A549 (cell line): ENCODE data around the gene SLC23A2. TPM values are rescaled to one million over a fixed set of nuclear protein-coding genes. Genes with fewer than 3 reads are reported as not detected.

Experiments used
- ATAC-seq, 2 experiments: fragments of 200-7000 bp in 1 of 2; fragments of >200 bp in 1 of 2; cut with Nextera tagmentation in 1 of 2; cut with Tn5 transposase in 1 of 2; 3 replicates each; pipeline versions ENCODE4 v1.8.0 to v1.9.1; 2018 to 2020; ENCODE audit warnings: mild to moderate bottlenecking in 1 of 2, moderate library complexity in 1 of 2
- CTCF ChIA-PET: fragments of 300-600 bp; sonication (Branson Sonifier 250); formaldehyde crosslinking; extraction: SDS; loops from one replicate; lab custom pipeline; 2021; ENCODE audit warnings: antibody characterized with exemption, inconsistent platforms; lab: Yijun Ruan, JAX
- POLR2A ChIA-PET: fragments of 350-600 bp; formaldehyde crosslinking; extraction: SDS; loops from one replicate; lab custom pipeline; 2021; ENCODE audit warnings: antibody characterized with exemption, inconsistent platforms; lab: Yijun Ruan, JAX
- DNase-seq, 2 experiments: peaks; one replicate each; pipeline versions ENCODE4 v3.0.0 to v3.0.0-alpha.2; 2011 to 2016; ENCODE audit warnings: low read depth in 1 of 2, low spot score in 1 of 2
- FAIRE-seq: peaks from 2 replicates; lab custom pipeline; 2011; peaks lifted over from hg19 to GRCh38; lab: Jason Lieb, UNC
- H3K27ac ChIP-seq, 2 experiments: fragments of >200 bp; sonication (Bioruptor Twin); formaldehyde crosslinking; 3 replicates each; pipeline ENCODE4 v1.5.1; 2016 to 2017
- H3K4me1 ChIP-seq: fragments of >200 bp; sonication (Bioruptor Twin); formaldehyde crosslinking; 3 replicates; pipeline ENCODE4 v1.6.1; 2016
- H3K4me2 ChIP-seq: fragments of >200 bp; sonication (Bioruptor Twin); formaldehyde crosslinking; 3 replicates; pipeline ENCODE4 v1.6.1; 2016
- H3K4me3 ChIP-seq: fragments of >200 bp; sonication (Bioruptor Twin); formaldehyde crosslinking; 3 replicates; pipeline ENCODE4 v1.5.1; 2016
- H3K9me3 ChIP-seq: fragments of >200 bp; sonication (Bioruptor Twin); formaldehyde crosslinking; 3 replicates; pipeline ENCODE4 v1.6.1; 2016
- BCL3 ChIP-seq: fragments of >200 bp; sonication (Bioruptor Twin); formaldehyde crosslinking; IDR thresholded peaks from 3 replicates; pipeline ENCODE4 v1.6.1; 2016
- BHLHE40 ChIP-seq: IDR thresholded peaks from 2 replicates; pipeline ENCODE4 v1.6.1; 2012; ENCODE audit warnings: low read depth, low read length, inconsistent platforms
- CBX8 ChIP-seq: fragments of 200-600 bp; sonication (generic); IDR thresholded peaks from 2 replicates; pipeline ENCODE4 v1.6.1; 2016
- EHMT2 ChIP-seq: fragments of 200-600 bp; sonication (generic); IDR thresholded peaks from 2 replicates; pipeline ENCODE4 v1.6.1; 2016; ENCODE audit warnings: antibody characterized with exemption, low read depth, mild to moderate bottlenecking, moderate library complexity
- ELK1 ChIP-seq: fragments of 150-350 bp; IDR thresholded peaks from 2 replicates; pipeline ENCODE4 v1.6.1; 2014; ENCODE audit warnings: low read depth, mild to moderate bottlenecking, low read length
- ESRRA ChIP-seq: fragments of 150-350 bp; IDR thresholded peaks from 2 replicates; pipeline ENCODE4 v1.6.1; 2014; ENCODE audit warnings: mild to moderate bottlenecking, low read length, borderline replicate concordance
- FOSB ChIP-seq: fragments of 250-450 bp; sonication (Bioruptor Pico); IDR thresholded peaks from 2 replicates; pipeline ENCODE4 v1.5.0; 2020; ENCODE audit warnings: mild to moderate bottlenecking, moderate library complexity
- FOSL2 ChIP-seq, 2 experiments: fragments of 450-650 bp in 1 of 2; fragments of >200 bp in 1 of 2; sonication (Bioruptor Twin) in 1 of 2; formaldehyde crosslinking; IDR thresholded peaks; 2 replicates each; pipeline versions ENCODE4 v1.5.0 to v1.6.1; 2016 to 2020; ENCODE audit warnings: mild to moderate bottlenecking in 1 of 2, moderate library complexity in 1 of 2
- HDAC2 ChIP-seq: fragments of 200-600 bp; sonication (generic); IDR thresholded peaks from 2 replicates; pipeline ENCODE4 v1.6.1; 2016
- HEYL ChIP-seq: fragments of 250-450 bp; sonication (Bioruptor Pico); IDR thresholded peaks from 2 replicates; pipeline ENCODE4 v1.8.0; 2021; ENCODE audit warnings: mild to moderate bottlenecking, moderate library complexity
- HOXA7 ChIP-seq: fragments of 250-450 bp; sonication (Bioruptor Pico); IDR thresholded peaks from 2 replicates; pipeline ENCODE4 v1.5.0; 2020; ENCODE audit warnings: mild to moderate bottlenecking, moderate library complexity
- HOXB5 ChIP-seq: fragments of 250-450 bp; sonication (Bioruptor Pico); IDR thresholded peaks from 2 replicates; pipeline ENCODE4 v1.5.0; 2020; ENCODE audit warnings: mild to moderate bottlenecking, moderate library complexity
- JUN ChIP-seq, 2 experiments: fragments of >200 bp; sonication (Bioruptor Twin); formaldehyde crosslinking; IDR thresholded peaks; 2 replicates in 1 of 2; 3 replicates in 1 of 2; pipeline ENCODE4 v1.6.1; 2016 to 2017
- JUNB ChIP-seq: fragments of >200 bp; sonication (Bioruptor Twin); formaldehyde crosslinking; IDR thresholded peaks from 2 replicates; pipeline ENCODE4 v1.6.1; 2016
- KDM5A ChIP-seq: fragments of 200-600 bp; sonication (generic); IDR thresholded peaks from 2 replicates; pipeline ENCODE4 v1.6.1; 2016; ENCODE audit warnings: antibody characterized with exemption, mild to moderate bottlenecking
- MYC ChIP-seq: IDR thresholded peaks from 2 replicates; pipeline ENCODE4 v1.6.1; 2012; ENCODE audit warnings: mild to moderate bottlenecking, inconsistent platforms, low read length, improper control_type of control experiment, borderline replicate concordance
- NPAS2 ChIP-seq: fragments of 250-450 bp; sonication (Bioruptor Pico); IDR thresholded peaks from 2 replicates; pipeline ENCODE4 v1.8.0; 2022; ENCODE audit warnings: mild to moderate bottlenecking, moderate library complexity, borderline replicate concordance
- PHF8 ChIP-seq: fragments of 200-600 bp; sonication (generic); IDR thresholded peaks from 2 replicates; pipeline ENCODE4 v1.6.1; 2016; ENCODE audit warnings: low read depth, mild to moderate bottlenecking, antibody characterized with exemption, moderate library complexity, borderline replicate concordance
- POLR2AphosphoS2 ChIP-seq: conservative IDR thresholded peaks from 2 replicates; pipeline ENCODE4 v1.6.1; 2012; ENCODE audit warnings: low read length, improper control_type of control experiment, inconsistent platforms
- RAD21 ChIP-seq, 2 experiments: fragments of >200 bp in 1 of 2; sonication (Bioruptor Twin) in 1 of 2; formaldehyde crosslinking in 1 of 2; IDR thresholded peaks in 1 of 2; conservative IDR thresholded peaks in 1 of 2; 2 replicates in 1 of 2; 3 replicates in 1 of 2; pipeline ENCODE4 v1.6.1; 2012 to 2018; ENCODE audit warnings: inconsistent platforms in 1 of 2
- RCOR1 ChIP-seq: fragments of 150-350 bp; IDR thresholded peaks from 2 replicates; pipeline ENCODE4 v1.6.1; 2014; ENCODE audit warnings: antibody characterized with exemption, low read length, low read depth
- RFX5 ChIP-seq: fragments of 450-650 bp; IDR thresholded peaks from 2 replicates; pipeline ENCODE4 v1.7.1; 2014; ENCODE audit warnings: antibody characterized with exemption, mild to moderate bottlenecking, moderate library complexity
- RNF2 ChIP-seq: fragments of 200-600 bp; sonication (generic); IDR thresholded peaks from 2 replicates; pipeline ENCODE4 v1.6.1; 2016; ENCODE audit warnings: low read depth, mild to moderate bottlenecking, antibody characterized with exemption, moderate library complexity, borderline replicate concordance
- SREBF2 ChIP-seq: fragments of 450-650 bp; IDR thresholded peaks from 2 replicates; pipeline ENCODE4 v1.6.1; 2014; ENCODE audit warnings: mild to moderate bottlenecking, moderate library complexity
- TP53 ChIP-seq: fragments of 250-450 bp; sonication (Bioruptor Pico); IDR thresholded peaks from 2 replicates; pipeline ENCODE4 v1.5.0; 2021; ENCODE audit warnings: mild to moderate bottlenecking, moderate library complexity
- ZC3H11A ChIP-seq: fragments of 450-650 bp; IDR thresholded peaks from 2 replicates; pipeline ENCODE4 v1.6.1; 2014; ENCODE audit warnings: antibody characterized with exemption, mild to moderate bottlenecking
- ZNF302 ChIP-seq: fragments of 250-450 bp; sonication (Bioruptor Pico); IDR thresholded peaks from 2 replicates; pipeline ENCODE4 v1.9.0; 2021; ENCODE audit warnings: inconsistent platforms, mild to moderate bottlenecking, moderate library complexity
- WGBS: methylation state at CpG from one replicate; pipeline ENCODE4 v1.1.6; 2017; ENCODE audit errors: missing lambda C conversion rate; 5-methylcytosine and 5-hydroxymethylcytosine counted together
- polyA plus RNA-seq, 4 experiments: library from polyadenylated mRNA; depleted of rRNA in 3 of 4; stranded (reverse); fragments of >200 nt; fragmentation: RNase III in 1 of 4; extraction: RNeasy Plus Mini Kit Qiagen cat#74134 plus additional on column Dnase treatment in 1 of 4; gene quantifications; 2 replicates in 3 of 4; 3 replicates in 1 of 4; pipeline ENCODE4 v1.2.3, GENCODE V29; 2011 to 2017
- TF ChIP-seq, protein P1 (sequence below): fragments of 450-650 bp; IDR thresholded peaks from 2 replicates; pipeline ENCODE4 v1.6.1; 2014; ENCODE audit warnings: antibody characterized with exemption
- TF ChIP-seq, protein P2 (sequence below): IDR thresholded peaks from 2 replicates; pipeline ENCODE4 v1.6.1; 2012
- TF ChIP-seq, protein P3 (sequence below): IDR thresholded peaks from 2 replicates; pipeline ENCODE4 v1.6.1; 2012

Gene SLC23A2
- polyA plus RNA-seq, 2 of the 4 experiments (the other 2 are of a cell fraction), result 13.1 to 47.8 TPM

GRCh38 chr20:4920131-4920530 lies 81.2 kb downstream of the SLC23A2 start:
- H3K4me3 ChIP-seq, result no peak overlapping the region
- no peak for TF ChIP-seq RCOR1
- no peak for TF ChIP-seq BHLHE40
- TF ChIP-seq CBX8, result no peak
- TF ChIP-seq FOSL2 (IDR thresholded peaks at IDR 0.05), result no peak
- no peak for TF ChIP-seq FOSL2 (CRISPR knock-in tag; IDR thresholded peaks at IDR 0.05)
- no peak for TF ChIP-seq NPAS2 (CRISPR knock-in tag)
- TF ChIP-seq ZC3H11A, result no peak
- TF ChIP-seq HDAC2, result no peak
- TF ChIP-seq, protein P1, sequence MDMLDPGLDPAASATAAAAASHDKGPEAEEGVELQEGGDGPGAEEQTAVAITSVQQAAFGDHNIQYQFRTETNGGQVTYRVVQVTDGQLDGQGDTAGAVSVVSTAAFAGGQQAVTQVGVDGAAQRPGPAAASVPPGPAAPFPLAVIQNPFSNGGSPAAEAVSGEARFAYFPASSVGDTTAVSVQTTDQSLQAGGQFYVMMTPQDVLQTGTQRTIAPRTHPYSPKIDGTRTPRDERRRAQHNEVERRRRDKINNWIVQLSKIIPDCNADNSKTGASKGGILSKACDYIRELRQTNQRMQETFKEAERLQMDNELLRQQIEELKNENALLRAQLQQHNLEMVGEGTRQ, result no peak
- no peak for TF ChIP-seq SREBF2
- no peak for TF ChIP-seq FOSB (CRISPR knock-in tag)
- TF ChIP-seq POLR2AphosphoS2, result no peak
- no peak for TF ChIP-seq BCL3
- TF ChIP-seq, protein P2, sequence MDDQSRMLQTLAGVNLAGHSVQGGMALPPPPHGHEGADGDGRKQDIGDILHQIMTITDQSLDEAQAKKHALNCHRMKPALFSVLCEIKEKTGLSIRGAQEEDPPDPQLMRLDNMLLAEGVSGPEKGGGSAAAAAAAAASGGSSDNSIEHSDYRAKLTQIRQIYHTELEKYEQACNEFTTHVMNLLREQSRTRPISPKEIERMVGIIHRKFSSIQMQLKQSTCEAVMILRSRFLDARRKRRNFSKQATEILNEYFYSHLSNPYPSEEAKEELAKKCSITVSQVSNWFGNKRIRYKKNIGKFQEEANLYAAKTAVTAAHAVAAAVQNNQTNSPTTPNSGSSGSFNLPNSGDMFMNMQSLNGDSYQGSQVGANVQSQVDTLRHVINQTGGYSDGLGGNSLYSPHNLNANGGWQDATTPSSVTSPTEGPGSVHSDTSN, result no peak
- TF ChIP-seq KDM5A, result no peak
- TF ChIP-seq PHF8, result no peak
- TF ChIP-seq HEYL (CRISPR knock-in tag), result no peak
- TF ChIP-seq, protein P3, sequence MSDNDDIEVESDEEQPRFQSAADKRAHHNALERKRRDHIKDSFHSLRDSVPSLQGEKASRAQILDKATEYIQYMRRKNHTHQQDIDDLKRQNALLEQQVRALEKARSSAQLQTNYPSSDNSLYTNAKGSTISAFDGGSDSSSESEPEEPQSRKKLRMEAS, result no peak
- H3K4me2 ChIP-seq, result no peak overlapping the region
- H3K27ac ChIP-seq, result no peak overlapping the region
- WGBS, result 91% methylated on average over 6 of the region's 6 CpGs
- CTCF ChIA-PET, result interaction anchor here (2.8 kb wide), 1 partner anchor 36 kb away, joined by 7 read pairs; no protein-coding TSS in a partner anchor
- FAIRE-seq (no peak), ATAC-seq (no peak), DNase-seq (no peak)
- POLR2A ChIA-PET, result no interaction called here
- H3K4me1 ChIP-seq, result peaks cover 15% of the 10 kb centered on the region
- no peaks in the 10 kb centered on the region for H3K9me3 ChIP-seq

- ATAC-seq, result peak; percentile 26 to 49; a peak in 3 of 6 replicates
- POLR2A ChIA-PET, result no interaction called here
Measured at GRCh38 chr20:4919047-4919704, 82.1 kb downstream of the SLC23A2 start.

GRCh38 chr20:4918473-4918872 lies 82.8 kb downstream of the SLC23A2 start:
- Histone ChIP-seq H3K27ac (no peak overlapping the region), H3K4me2 (no peak overlapping the region), H3K9me3 (no peaks in the 10 kb centered on the region), H3K4me3 (no peak overlapping the region), H3K4me1 (peaks cover 15% of the 10 kb centered on the region)
- CTCF ChIA-PET, result interaction anchor here (1.1 to 2.5 kb wide), 7 partner anchors 8 to 48 kb away, joined by 3 to 9 read pairs (median 5); no protein-coding TSS in a partner anchor
- DNase-seq, result no peak
- POLR2A ChIA-PET, result interaction anchor here (0.6 kb wide), 1 partner anchor 928 kb away, joined by 3 read pairs; no protein-coding TSS in a partner anchor
- no peak for ATAC-seq
- WGBS, result 92% methylated on average over 6 of the region's 6 CpGs
- peak; percentile 91 for FAIRE-seq
- TF ChIP-seq HDAC2 (no peak), HOXB5 (no peak), RFX5 (no peak), BHLHE40 (no peak), ZNF302 (no peak), EHMT2 (no peak), RNF2 (no peak), ELK1 (no peak), MYC (no peak), TP53 (CRISPR knock-in tag) (no peak)
- TF ChIP-seq, protein P2, result no peak
- TF ChIP-seq, protein P3, result no peak

More at GRCh38 chr20:4919047-4919704, 82.1 kb downstream of the SLC23A2 start:
- H3K27ac ChIP-seq, result no peak overlapping the region
- DNase-seq, result no peak
- no peak overlapping the region for H3K4me2 ChIP-seq
- H3K4me1 ChIP-seq, result peaks cover 15% of the 10 kb centered on the region
- CTCF ChIA-PET, result interaction anchor here (0.5 to 2.8 kb wide), 9 partner anchors 9 to 672 kb away, joined by 3 to 8 read pairs (median 4); no protein-coding TSS in a partner anchor
- FAIRE-seq, result no peak
- TF ChIP-seq HEYL (CRISPR knock-in tag), result no peak
- TF ChIP-seq SREBF2, result no peak
- no peak for TF ChIP-seq ESRRA
- no peak for TF ChIP-seq JUNB
- TF ChIP-seq NPAS2 (CRISPR knock-in tag), result no peak
- TF ChIP-seq RCOR1, result no peak
- TF ChIP-seq RAD21 (conservative IDR thresholded peaks at IDR 0.05 in 1 of 2, IDR thresholded peaks at IDR 0.05 in 1 of 2), result no peak
- TF ChIP-seq JUN (IDR thresholded peaks at IDR 0.05), result no peak
- TF ChIP-seq HOXA7, result no peak
- no peaks in the 10 kb centered on the region for H3K9me3 ChIP-seq
- WGBS, result 91% methylated on average over 7 of the region's 9 CpGs
- H3K4me3 ChIP-seq, result no peak overlapping the region
